Measurements from ENCODE around the gene RPL27. TPM values are rescaled to one million over a fixed set of nuclear protein-coding genes. Genes with fewer than 3 reads are reported as not detected.

The RPL27 gene
- total and polyA plus RNA-seq, 2 donors (not counting 3 experiments of a cell fraction or from before 2014, with no cell fraction given), result 1,014 to 2,467 TPM

DNA sequence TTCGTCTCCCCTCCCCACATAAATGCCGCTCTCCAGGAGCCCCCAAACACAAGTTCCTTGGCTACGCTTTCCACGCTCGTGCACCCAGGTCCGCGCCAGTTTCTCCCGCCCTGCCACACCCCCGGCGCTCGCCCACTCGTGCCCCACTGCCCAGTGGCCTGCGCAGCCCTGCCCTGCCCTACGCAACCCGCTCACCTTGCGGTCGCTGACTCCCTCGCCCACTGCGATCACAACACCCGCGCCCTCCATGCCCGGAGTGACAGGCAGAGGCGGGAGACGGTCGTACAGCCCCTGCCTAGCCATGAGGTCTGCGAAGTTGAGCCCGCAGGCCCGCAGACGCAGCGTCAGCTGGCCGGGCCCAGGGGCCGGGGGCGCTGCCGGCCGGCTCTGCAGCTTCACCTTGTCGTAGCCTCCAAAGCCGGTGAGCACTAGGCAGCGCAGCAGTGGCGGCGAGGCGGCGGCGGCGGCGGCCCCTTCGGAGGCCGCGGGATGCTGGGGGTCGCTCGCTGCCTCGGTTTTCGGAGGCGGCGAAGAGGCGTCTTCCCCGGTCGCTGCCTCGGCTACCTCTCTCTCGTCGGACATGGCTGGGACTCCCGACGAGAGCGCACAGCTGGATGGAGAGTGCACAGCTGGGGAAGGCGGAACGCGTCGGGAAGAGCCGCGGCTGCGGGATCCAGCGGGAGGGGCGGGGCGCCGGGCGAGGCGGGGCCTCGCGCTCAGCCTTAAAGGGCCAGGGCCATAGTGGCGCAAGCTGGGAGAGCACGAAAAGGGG, 23.7 kb downstream of the RPL27 start, which contains the start of gene VAT1:
Gene VAT1, minus strand, starts transcription at position 645 of the 772 bp plus-strand sequence. Its CDS starts 63 bp downstream, at position 582.
- TF ChIP-seq POLR2A (IDR thresholded peaks at IDR 0.05; ENCODE audit: low read depth, low read length), result peak; percentile 77
- TF ChIP-seq POLR2AphosphoS5 (IDR thresholded peaks at IDR 0.05; ENCODE audit: insufficient read depth, low read depth, low read length), result peak; percentile 57
- TF ChIP-seq, protein P1, sequence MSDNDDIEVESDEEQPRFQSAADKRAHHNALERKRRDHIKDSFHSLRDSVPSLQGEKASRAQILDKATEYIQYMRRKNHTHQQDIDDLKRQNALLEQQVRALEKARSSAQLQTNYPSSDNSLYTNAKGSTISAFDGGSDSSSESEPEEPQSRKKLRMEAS (IDR thresholded peaks at IDR 0.05; ENCODE audit: insufficient read depth, insufficient read length), result no peak
- Histone ChIP-seq H3K4me3 (replicated peaks in 1 of 3; ENCODE audit: insufficient read depth in 1 of 3, low read depth in 1 of 3, low read length in 3 of 3) (peak within 1 kb of the TSS; percentile 78 to 97 (median 82)), H3K4me2 (ENCODE audit: insufficient read depth, low read length) (peak within 1 kb of the TSS; percentile 44), H4K20me1 (replicated peaks; ENCODE audit: control insufficient read depth, extremely low read depth, insufficient read depth, low read length) (no peaks in the 10 kb centered on the region), H3K4me1 (ENCODE audit: control insufficient read depth, extremely low read depth, insufficient read depth, low read length) (peaks cover 27% of the 10 kb centered on the region), H3K9ac (replicated peaks; ENCODE audit: extremely low read depth, insufficient read depth, low read length) (peak within 1 kb of the TSS; percentile 71), H3K9me1 (replicated peaks; ENCODE audit: control insufficient read depth, extremely low read depth, insufficient read depth, low read length) (no peaks in the 10 kb centered on the region), H3K27me3 (ENCODE audit: control insufficient read depth in 2 of 2, insufficient read depth in 2 of 2, low read length in 2 of 2) (no peaks in the 10 kb centered on the region), H3K9me3 (replicated peaks; ENCODE audit: control insufficient read depth, insufficient read depth, low read length) (no peaks in the 10 kb centered on the region), H3K79me2 (ENCODE audit: control insufficient read depth, insufficient read depth, low read length) (peaks cover 37% of the 10 kb centered on the region), H3K36me3 (ENCODE audit: control insufficient read depth in 2 of 2, extremely low read depth in 1 of 2, insufficient read depth in 2 of 2, low read length in 2 of 2) (peaks cover 0 to 9% of the 10 kb centered on the region in 2 experiments), H2AFZ (ENCODE audit: low read depth, low read length) (peak within 1 kb of the TSS; percentile 87), H3K27ac (ENCODE audit: insufficient read depth, low read depth, low read length) (peak within 1 kb of the TSS; percentile 60)
- CTCF ChIA-PET, result interaction anchor here (0.6 to 5.5 kb wide), 3 partner anchors 15 to 294 kb away, joined by 3 to 22 read pairs (median 20); partner anchors contain the start of genes IFI35 and RPL27
- DNase-seq (ENCODE audit: low read depth, low spot score), result peak; percentile 78
- POLR2A ChIA-PET, result interaction anchor here (0.8 to 2.7 kb wide), 3 partner anchors 21 to 294 kb away, joined by 3 to 13 read pairs (median 5); partner anchors contain the start of gene RPL27
- intact Hi-C loops (cut with micrococcal nuclease) (loop anchor here (1.0 to 2.0 kb wide), 3 partner anchors 15 to 149 kb away; partner anchors contain the start of genes IFI35, NBR1 and RPL27), dilution Hi-C loops (cut with MboI; ENCODE audit: extremely low pct_ligation_motif_present, low sequenced_read_pairs) (no loop called here)
- TSS peak; percentile 19 for BruUV-seq (replicated peaks)
- FAIRE-seq, result peak; percentile 75

Measured in endothelial cell of umbilical vein (primary cell).